Esophagus muscularis mucosa (tissue), 4 donors: Measurements from ENCODE around the gene XRCC4.

Experiments
- EP300 ChIP-seq: sonication (generic); formaldehyde crosslinking; IDR thresholded peaks from one replicate; pipeline ENCODE4 v1.6.1; 2017; ENCODE audit warnings: antibody characterized with exemption
- POLR2A ChIP-seq: fragments of 450-650 bp; IDR thresholded peaks from one replicate; pipeline ENCODE4 v1.6.1; 2017; ENCODE audit warnings: antibody characterized with exemption, moderate library complexity, mild to moderate bottlenecking, low read depth
- POLR2AphosphoS5 ChIP-seq, 2 donors: sonication (generic); formaldehyde crosslinking; IDR thresholded peaks; one replicate each; pipeline ENCODE4 v1.6.1; 2017; ENCODE audit warnings: antibody characterized with exemption in 2 of 2
- TF ChIP-seq, protein P1 (sequence below), 3 experiments: fragments of 200-600 bp in 2 of 3; fragments of 450-650 bp in 1 of 3; sonication (generic) in 2 of 3; IDR thresholded peaks; one replicate each; pipeline ENCODE4 v1.5.1; 2017 to 2019; ENCODE audit warnings: antibody characterized with exemption in 3 of 3, mild to moderate bottlenecking in 2 of 3, moderate library complexity in 1 of 3

DNA sequence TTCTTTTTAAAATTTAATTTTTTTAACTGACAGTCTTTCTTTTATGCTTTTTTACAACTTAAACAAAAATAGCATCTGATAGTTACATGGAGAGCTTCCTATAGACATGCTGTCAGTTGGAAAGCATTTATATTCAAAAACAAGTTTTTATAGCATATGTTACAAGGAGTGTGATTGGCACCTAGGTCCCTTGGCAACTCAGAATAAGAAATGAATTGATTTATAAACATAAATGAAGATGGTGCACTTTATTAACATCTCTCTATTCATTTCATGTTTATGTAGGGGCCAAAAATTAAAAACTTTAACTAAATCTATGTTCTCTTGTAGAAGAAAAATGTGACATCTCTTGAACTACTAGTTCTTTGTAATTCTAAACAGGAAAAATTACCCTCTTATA lies 153.2 kb downstream of the XRCC4 start:
- TF ChIP-seq, protein P1, sequence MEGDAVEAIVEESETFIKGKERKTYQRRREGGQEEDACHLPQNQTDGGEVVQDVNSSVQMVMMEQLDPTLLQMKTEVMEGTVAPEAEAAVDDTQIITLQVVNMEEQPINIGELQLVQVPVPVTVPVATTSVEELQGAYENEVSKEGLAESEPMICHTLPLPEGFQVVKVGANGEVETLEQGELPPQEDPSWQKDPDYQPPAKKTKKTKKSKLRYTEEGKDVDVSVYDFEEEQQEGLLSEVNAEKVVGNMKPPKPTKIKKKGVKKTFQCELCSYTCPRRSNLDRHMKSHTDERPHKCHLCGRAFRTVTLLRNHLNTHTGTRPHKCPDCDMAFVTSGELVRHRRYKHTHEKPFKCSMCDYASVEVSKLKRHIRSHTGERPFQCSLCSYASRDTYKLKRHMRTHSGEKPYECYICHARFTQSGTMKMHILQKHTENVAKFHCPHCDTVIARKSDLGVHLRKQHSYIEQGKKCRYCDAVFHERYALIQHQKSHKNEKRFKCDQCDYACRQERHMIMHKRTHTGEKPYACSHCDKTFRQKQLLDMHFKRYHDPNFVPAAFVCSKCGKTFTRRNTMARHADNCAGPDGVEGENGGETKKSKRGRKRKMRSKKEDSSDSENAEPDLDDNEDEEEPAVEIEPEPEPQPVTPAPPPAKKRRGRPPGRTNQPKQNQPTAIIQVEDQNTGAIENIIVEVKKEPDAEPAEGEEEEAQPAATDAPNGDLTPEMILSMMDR (IDR thresholded peaks at IDR 0.05) = no peak
- TF ChIP-seq EP300 (no peak), POLR2A (no peak), POLR2AphosphoS5 (IDR thresholded peaks at IDR 0.05) (no peak)
